Activated CD8-positive, alpha-beta memory T cell treated with anti-CD3 and anti-CD28 coated beads, Interleukin-2, amount 50 U/mL, for 1 hour (primary cell): ENCODE measurements around the gene CFAP73.
"Not testable (repeated sequence)": the region's sequence is repeated elsewhere in the genome, so short reads cannot be mapped to it uniquely, and the experiment has no call there.

Experiments used
- DNase-seq: peaks from one replicate; pipeline ENCODE4 v3.0.0-alpha.2; 2020; ENCODE audit errors: extremely low read depth

Gene CFAP73

GRCh38 chr12:113141716-113142115 is 7.8 kb upstream of the CFAP73 start:
- not testable (repeated sequence) for DNase-seq

- DNase-seq, result no peak
These were observed 7.2 kb upstream of the CFAP73 start for GRCh38 chr12:113142173-113142885.

- DNase-seq, result no peak
These were observed 6.6 kb upstream of the CFAP73 start for GRCh38 chr12:113142886-113143332.

GRCh38 chr12:113143959-113144358 is 5.6 kb upstream of the CFAP73 start:
- DNase-seq, result no peak

- DNase-seq, result no peak
These were observed 4.7 kb upstream of the CFAP73 start for GRCh38 chr12:113144806-113145205.

GRCh38 chr12:113145720-113146551 is 3.6 kb upstream of the CFAP73 start:
- DNase-seq, result no peak

- DNase-seq, result no peak
These were observed 2.5 kb upstream of the CFAP73 start for GRCh38 chr12:113146999-113147398.

- no peak for DNase-seq
These were observed 2.1 kb downstream of the CFAP73 start for GRCh38 chr12:113151655-113152054.

GRCh38 chr12:113152196-113152834 is 2.8 kb downstream of the CFAP73 start:
- DNase-seq, result no peak

GRCh38 chr12:113152835-113153814 is 3.6 kb downstream of the CFAP73 start:
- peak; percentile 24 for DNase-seq

GRCh38 chr12:113154351-113154973 is 4.9 kb downstream of the CFAP73 start:
- DNase-seq, result no peak

- DNase-seq, result no peak
These were observed 5.5 kb downstream of the CFAP73 start for GRCh38 chr12:113155060-113155459.

GRCh38 chr12:113155646-113156045 is 6.1 kb downstream of the CFAP73 start:
- DNase-seq, result no peak

- no peak for DNase-seq
These were observed 7.8 kb downstream of the CFAP73 start for GRCh38 chr12:113157218-113157859.

- no peak for DNase-seq
These were observed 9.1 kb downstream of the CFAP73 start for GRCh38 chr12:113158439-113159203.

GRCh38 chr12:113159937-113160336 is 10.4 kb downstream of the CFAP73 start:
- DNase-seq, result no peak

- no peak for DNase-seq
These were observed 12.0 kb downstream of the CFAP73 start for GRCh38 chr12:113161415-113162016.

GRCh38 chr12:113162102-113163029 is 12.8 kb downstream of the CFAP73 start:
- DNase-seq, result no peak
